HG02943 (cell line): ENCODE measurements around the gene MAMLD1.

Experiments used
- ATAC-seq: cut with Tn5 transposase; IDR thresholded peaks from one replicate; pipeline ENCODE4 v1.9.1; 2021; ENCODE audit warnings: mild to moderate bottlenecking, low read depth, moderate library complexity; ENCODE audit not compliant: unreplicated experiment

The MAMLD1 gene

GRCh38 chrX:150455215-150455608, 92.1 kb downstream of the MAMLD1 start:
- ATAC-seq, result no peak

- no peak for ATAC-seq
Observed at GRCh38 chrX:150456466-150456865, 93.3 kb downstream of the MAMLD1 start.

- no peak for ATAC-seq
Observed at GRCh38 chrX:150456941-150457340, 93.8 kb downstream of the MAMLD1 start.

DNA sequence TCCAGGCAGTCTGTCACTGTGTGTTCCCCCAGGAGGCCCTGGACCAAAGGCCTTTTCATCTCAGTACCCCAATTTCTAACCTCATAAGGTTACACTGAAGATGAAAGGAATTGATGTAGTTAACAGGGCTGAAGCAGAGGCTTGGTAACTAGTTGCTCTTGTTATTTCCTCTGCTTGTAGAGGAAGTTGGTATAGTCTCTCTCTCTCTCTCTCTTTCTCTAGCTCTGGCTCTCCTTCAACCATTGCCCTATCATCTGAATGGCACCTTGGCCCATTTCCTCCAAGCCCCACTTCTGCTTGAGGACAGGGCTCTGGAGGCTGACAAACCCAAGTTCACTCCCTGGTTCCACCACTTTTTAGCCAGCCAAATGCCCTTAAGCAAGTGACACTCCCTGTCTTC, 96.1 kb downstream of the MAMLD1 start:
- no peak for ATAC-seq

DNA sequence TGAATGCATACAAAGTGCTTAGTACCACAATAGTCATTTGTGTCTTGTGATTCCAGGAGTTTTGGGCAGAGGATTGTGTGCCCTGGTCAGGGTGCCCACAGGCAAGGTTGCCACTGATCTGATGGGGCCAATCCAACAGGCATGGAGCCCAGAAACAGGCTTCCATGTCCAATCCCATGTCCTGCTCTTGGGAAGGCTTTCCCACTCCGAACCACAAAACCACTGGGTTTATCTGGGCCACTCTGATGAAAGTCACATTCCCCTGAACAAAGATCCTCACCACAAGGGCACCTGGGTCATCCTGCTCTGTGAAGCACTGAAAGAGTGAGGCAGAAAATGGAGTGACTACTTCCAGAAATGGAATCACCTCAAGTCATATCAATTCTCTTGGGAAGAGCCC, 96.9 kb downstream of the MAMLD1 start:
- ATAC-seq, result no peak

DNA sequence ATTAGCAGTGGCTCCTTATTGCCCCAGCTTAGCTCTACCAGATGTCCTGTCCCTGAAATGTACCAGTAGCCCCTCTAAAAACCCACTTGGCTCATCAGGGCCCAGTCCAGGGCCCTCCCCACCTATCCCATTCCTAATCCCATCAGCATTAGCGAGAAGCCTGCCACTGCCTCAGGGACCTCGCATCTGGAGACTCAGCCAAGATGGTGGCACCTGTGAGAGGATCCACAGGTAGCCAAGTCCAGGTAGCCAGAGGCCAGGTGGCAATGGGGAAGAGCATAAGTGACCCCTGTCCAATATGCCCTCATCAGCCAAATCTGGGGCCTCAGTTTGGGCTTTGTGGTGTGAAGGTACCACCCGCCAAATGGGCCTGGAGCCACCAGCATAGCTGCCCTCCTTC, 97.7 kb downstream of the MAMLD1 start:
- no peak for ATAC-seq

- no peak for ATAC-seq
Observed at GRCh38 chrX:150463566-150463965, 100.4 kb downstream of the MAMLD1 start.

DNA sequence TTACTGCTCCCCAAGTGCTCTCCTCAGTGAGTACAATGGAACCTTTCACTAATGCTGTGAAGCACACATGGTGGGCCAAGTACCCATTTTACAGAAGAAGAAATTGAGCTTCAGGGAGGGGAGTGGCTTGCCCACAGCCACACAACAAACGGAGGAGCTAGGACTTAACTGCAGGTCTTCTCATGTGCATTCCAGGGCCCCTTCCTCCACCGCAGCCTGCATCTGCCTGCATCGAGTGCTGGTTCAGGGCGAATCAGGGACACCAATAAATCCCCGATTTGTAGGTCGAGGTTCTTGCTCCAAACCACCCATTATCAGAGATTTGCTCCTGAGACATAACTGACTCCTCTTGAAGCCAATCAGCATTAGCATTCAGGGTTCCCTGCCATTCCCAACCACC, 100.9 kb downstream of the MAMLD1 start:
- no peak for ATAC-seq

- no peak for ATAC-seq
Observed at GRCh38 chrX:150465326-150465725, 102.2 kb downstream of the MAMLD1 start.

- ATAC-seq, result no peak
Observed at GRCh38 chrX:150465881-150466775, 103.0 kb downstream of the MAMLD1 start.

DNA sequence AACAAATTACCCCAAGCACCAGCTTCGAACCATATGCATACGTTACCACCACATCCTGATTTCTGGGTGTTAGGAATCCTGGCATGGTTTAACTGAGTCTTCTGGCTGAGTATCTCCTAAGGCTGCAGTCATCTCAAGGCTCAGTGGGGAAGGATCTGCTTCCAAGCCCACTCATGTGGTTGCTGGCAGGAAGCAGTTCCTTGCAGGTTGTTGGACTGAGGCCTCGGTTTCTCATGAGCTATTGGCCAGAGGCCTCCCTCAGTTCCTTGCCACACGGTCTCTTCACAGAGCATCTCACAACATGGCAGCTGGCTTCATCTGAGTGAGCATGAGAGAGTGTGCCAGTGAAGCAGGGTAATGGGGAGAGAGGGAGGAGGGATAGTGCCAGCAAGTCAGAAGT, 109.2 kb downstream of the MAMLD1 start:
- no peak for ATAC-seq

DNA sequence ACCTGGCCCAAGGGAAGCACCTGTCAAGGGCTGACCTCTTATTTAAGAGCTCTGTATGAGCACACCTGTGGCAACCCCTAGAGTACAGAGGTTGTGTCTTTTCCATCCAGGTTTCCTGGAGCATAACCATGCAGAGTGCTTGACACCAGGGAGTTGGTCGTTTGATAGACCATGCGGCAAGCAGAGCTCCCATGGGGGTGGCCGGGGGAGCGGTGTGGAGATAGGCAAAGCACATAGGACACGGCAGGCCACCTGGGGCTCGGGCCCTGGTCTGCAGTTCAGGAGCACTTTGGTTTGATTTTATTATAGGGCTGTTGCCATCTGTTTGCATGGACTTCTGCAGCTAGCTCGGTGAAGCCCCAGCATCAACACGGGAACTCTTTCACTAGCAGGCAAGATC, 110.3 kb downstream of the MAMLD1 start:
- ATAC-seq, result no peak

DNA sequence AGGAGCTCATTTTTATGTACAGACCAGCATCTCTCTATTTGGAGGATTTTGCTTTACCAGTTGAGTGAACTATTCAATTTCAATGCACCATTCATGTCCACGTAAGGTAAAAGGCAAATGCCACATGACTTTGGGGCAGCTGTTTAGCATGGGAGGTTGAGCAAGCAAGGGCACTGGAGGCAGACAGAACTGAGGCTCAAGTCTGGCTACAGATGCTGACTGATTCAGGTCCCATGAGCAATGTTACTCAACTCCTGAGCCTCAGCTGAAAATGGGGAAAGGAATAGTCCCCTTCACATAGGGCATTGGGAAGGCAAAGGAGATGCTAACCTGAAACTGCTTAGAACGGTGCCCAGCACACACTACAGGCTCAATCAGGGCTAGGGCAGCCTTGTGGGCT, 112.3 kb downstream of the MAMLD1 start:
- no peak for ATAC-seq

DNA sequence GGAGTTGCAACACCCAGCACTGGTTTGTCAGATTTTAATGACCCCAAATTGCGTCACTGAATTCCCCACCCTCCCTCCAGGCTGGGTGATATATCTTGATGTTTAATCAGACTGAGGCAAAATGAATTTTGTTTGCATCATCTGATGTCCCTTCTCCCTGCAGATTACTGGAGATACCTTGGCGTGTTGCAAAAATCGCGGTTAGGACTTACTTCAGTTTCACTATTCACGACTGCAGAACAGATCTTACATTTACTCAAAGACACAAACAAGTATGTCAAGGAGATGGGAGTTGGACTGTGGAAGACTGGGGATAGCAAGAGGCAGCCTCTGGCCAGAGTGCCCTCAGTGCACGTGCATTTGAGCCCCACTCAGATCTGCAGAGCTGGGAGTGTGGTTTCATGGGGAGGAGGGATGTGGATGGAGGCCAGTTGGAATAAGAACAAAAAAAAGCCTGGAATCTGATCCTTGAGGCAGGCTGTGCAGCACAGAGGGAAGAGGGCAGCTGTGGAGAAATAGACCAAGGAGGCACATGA, 113.1 kb downstream of the MAMLD1 start:
- no peak for ATAC-seq

DNA sequence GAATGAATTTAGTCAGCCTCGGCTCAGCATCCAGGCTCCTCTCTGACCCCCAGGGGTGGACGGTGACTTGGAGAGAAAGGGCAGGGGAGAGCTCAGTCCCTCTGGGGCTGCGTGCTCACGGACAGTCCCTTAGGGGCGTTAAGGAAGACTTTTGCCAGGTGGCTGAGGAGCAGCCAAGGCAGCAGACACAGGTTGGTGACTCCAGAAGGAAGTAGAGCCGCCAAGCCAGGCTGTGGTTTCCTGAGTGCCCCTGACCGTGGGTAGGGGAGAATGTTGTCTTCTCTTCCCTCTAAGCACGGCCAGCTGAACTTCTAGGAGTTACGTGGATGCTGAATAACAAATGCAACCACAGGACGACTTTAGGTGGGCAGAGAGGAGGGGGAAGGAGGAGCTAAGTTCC, 114.3 kb downstream of the MAMLD1 start:
- ATAC-seq, result no peak

- peak; percentile 55 for ATAC-seq
Observed at GRCh38 chrX:150478496-150479492, 115.7 kb downstream of the MAMLD1 start.

GRCh38 chrX:150482537-150483206, 119.6 kb downstream of the MAMLD1 start:
- no peak for ATAC-seq

GRCh38 chrX:150483356-150483985, 120.4 kb downstream of the MAMLD1 start:
- ATAC-seq, result no peak

DNA sequence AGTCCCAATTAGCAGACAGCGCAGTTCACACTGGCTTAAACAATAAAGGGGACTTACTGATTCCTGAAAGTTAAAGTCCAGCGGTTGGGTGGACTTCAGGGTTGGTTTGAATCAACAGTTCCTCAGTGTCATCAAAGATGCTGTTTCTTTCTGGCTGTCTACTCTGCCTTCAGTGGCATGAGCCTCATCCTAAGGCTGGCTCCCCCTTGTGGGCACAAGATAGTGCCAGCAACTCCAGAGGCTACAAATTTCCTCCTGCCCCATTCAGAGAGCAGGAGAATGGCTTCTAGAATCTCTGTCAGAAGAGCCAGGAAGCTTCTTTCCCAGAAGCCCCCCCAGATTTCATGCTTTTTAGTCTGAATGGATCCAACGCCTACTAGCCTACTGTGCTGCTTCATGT, 122.9 kb downstream of the MAMLD1 start:
- ATAC-seq, result no peak
